IMR-90 (cell line): Measurements from ENCODE around the gene FADS2.

Experiments used
- CEBPB ChIP-seq: IDR thresholded peaks from 2 replicates; pipeline ENCODE4 v1.6.1; 2012; ENCODE audit warnings: low read depth, low read length, improper control_type of control experiment
- CTCF ChIP-seq: conservative IDR thresholded peaks from 2 replicates; pipeline ENCODE4 v1.5.1; 2012; ENCODE audit warnings: mild to moderate bottlenecking, low read depth, low read length, improper control_type of control experiment
- FOS ChIP-seq: fragments of 150-350 bp; IDR thresholded peaks from 2 replicates; pipeline ENCODE4 v1.6.1; 2016; ENCODE audit warnings: low read depth, low read length
- MAZ ChIP-seq: IDR thresholded peaks from 2 replicates; pipeline ENCODE4 v1.6.1; 2012; ENCODE audit warnings: low read depth, mild to moderate bottlenecking, low read length, improper control_type of control experiment, moderate library complexity, borderline replicate concordance
- MXI1 ChIP-seq: IDR thresholded peaks from 2 replicates; pipeline ENCODE4 v1.6.1; 2012; ENCODE audit warnings: low read depth, mild to moderate bottlenecking, low read length, moderate library complexity, borderline replicate concordance
- POLR2A ChIP-seq: IDR thresholded peaks from 2 replicates; pipeline ENCODE4 v1.6.1; 2012; ENCODE audit warnings: mild to moderate bottlenecking, low read depth, low read length

DNA sequence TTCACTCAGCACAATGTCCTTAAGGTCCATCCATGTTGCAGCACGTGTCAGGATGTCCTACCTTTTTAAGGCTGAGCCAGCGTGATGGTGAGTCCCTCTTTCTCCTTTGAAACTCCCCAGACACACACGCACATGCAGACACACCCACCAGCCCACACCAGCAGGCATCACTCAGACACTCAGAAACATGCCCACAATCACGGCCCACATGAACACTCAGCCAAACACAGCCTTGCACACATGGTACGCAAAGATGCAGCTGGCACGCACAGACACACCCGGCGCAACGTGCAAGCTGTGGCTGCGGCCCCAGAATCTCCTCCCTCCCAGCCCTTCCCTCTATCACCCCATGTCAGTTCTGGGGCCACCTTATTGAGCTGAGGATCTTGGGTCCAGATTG lies 55.2 kb downstream of the FADS2 start:
- no peak for TF ChIP-seq CTCF
- no peak for TF ChIP-seq MAZ
- no peak for TF ChIP-seq POLR2A
- TF ChIP-seq MXI1 = no peak
- TF ChIP-seq CEBPB = no peak
- TF ChIP-seq FOS = no peak
